SK-N-SH (cell line): ENCODE results near the gene ABRACL. TPM values are rescaled to one million over a fixed set of nuclear protein-coding genes. Genes with fewer than 3 reads are reported as not detected.

Source experiments
- CTCF ChIA-PET: fragments of 300-600, 350-600 bp; formaldehyde crosslinking; extraction: SDS; loops from one replicate; lab custom pipeline; 2021; lab: Yijun Ruan, JAX
- POLR2A ChIA-PET: fragments of 350-600 bp; sonication (Branson Sonifier 250); formaldehyde crosslinking; extraction: SDS; loops from one replicate; lab custom pipeline; 2020; ENCODE audit warnings: antibody characterized with exemption, inconsistent platforms; lab: Yijun Ruan, JAX
- DNase-seq: peaks from one replicate; pipeline ENCODE4 v3.0.0; 2012
- H2AFZ ChIP-seq: fragments of 200-600 bp; sonication (generic); 2 replicates; pipeline ENCODE4 v1.8.1; 2016; ENCODE audit warnings: antibody characterized with exemption, mild to moderate bottlenecking, low read depth
- H3F3A ChIP-seq: fragments of 200-600 bp; sonication (generic); replicated peaks from 2 replicates; pipeline ENCODE3; 2016; ENCODE audit warnings: antibody characterized with exemption, mild to moderate bottlenecking; ENCODE audit not compliant: insufficient read depth
- H3K27ac ChIP-seq, 2 experiments: fragments of 200-500 bp in 1 of 2; fragments of 200-600 bp in 1 of 2; sonication (Bioruptor generic) in 1 of 2; sonication (generic), shearing (Covaris generic) in 1 of 2; 2 replicates each; pipeline versions ENCODE4 v1.5.1 to v1.6.1; 2014 to 2016; ENCODE audit warnings: low read depth in 2 of 2, inconsistent platforms in 1 of 2, low read length in 1 of 2, mild to moderate bottlenecking in 1 of 2, mixed read lengths in 1 of 2
- H3K27me3 ChIP-seq: fragments of 200-600 bp; sonication (generic), shearing (Covaris generic); 2 replicates; pipeline ENCODE4 v1.6.1; 2016; ENCODE audit warnings: mixed run types; ENCODE audit not compliant: insufficient read depth
- H3K36me3 ChIP-seq, 2 experiments: fragments of 200-500 bp in 1 of 2; fragments of 200-600 bp in 1 of 2; sonication (Bioruptor generic) in 1 of 2; sonication (generic) in 1 of 2; replicated peaks in 1 of 2; 2 replicates each; pipeline versions ENCODE3 to v1.5.1; 2014 to 2016; ENCODE audit warnings: low read length in 1 of 2, mild to moderate bottlenecking in 1 of 2; ENCODE audit not compliant: insufficient read depth in 2 of 2, control insufficient read depth in 1 of 2
- H3K4me1 ChIP-seq, 2 experiments: fragments of 200-500 bp in 1 of 2; fragments of 200-600 bp in 1 of 2; sonication (Bioruptor generic) in 1 of 2; sonication (generic), shearing (Covaris generic) in 1 of 2; 2 replicates each; pipeline versions ENCODE4 v1.5.1 to v1.6.1; 2014 to 2016; ENCODE audit warnings: low read depth in 1 of 2, low read length in 1 of 2, mixed run types in 1 of 2; ENCODE audit not compliant: insufficient read depth in 2 of 2, control insufficient read depth in 1 of 2
- H3K4me2 ChIP-seq: fragments of 200-600 bp; sonication (generic), shearing (Covaris generic); 2 replicates; pipeline ENCODE4 v1.6.1; 2017; ENCODE audit warnings: mixed run types
- H3K4me3 ChIP-seq, 2 experiments: fragments of 200-500 bp in 1 of 2; fragments of 200-600 bp in 1 of 2; sonication (Bioruptor generic) in 1 of 2; sonication (generic), shearing (Covaris generic) in 1 of 2; 2 replicates each; pipeline versions ENCODE4 v1.5.1 to v1.8.1; 2014 to 2016; ENCODE audit warnings: low read depth in 2 of 2, inconsistent platforms in 1 of 2, low read length in 1 of 2, mild to moderate bottlenecking in 1 of 2, mixed read lengths in 1 of 2, moderate library complexity in 1 of 2
- H3K79me2 ChIP-seq: fragments of 200-600 bp; sonication (generic); 2 replicates; pipeline ENCODE4 v1.8.1; 2017; ENCODE audit warnings: mild to moderate bottlenecking; ENCODE audit not compliant: insufficient read depth
- H3K9ac ChIP-seq: fragments of 200-600 bp; sonication (generic); 2 replicates; pipeline ENCODE4 v1.6.1; 2017; ENCODE audit warnings: mixed run types
- H3K9me2 ChIP-seq: fragments of 200-600 bp; sonication (generic); 2 replicates; pipeline ENCODE4 v1.6.1; 2017; ENCODE audit warnings: mixed run types
- H3K9me3 ChIP-seq: fragments of 200-600 bp; sonication (generic); 2 replicates; pipeline ENCODE4 v1.6.1; 2017; ENCODE audit warnings: mixed run types, mild to moderate bottlenecking, moderate library complexity
- H4K20me1 ChIP-seq: fragments of 200-600 bp; sonication (generic); 2 replicates; pipeline ENCODE4 v1.6.1; 2017; ENCODE audit warnings: mild to moderate bottlenecking, mixed run types; ENCODE audit not compliant: insufficient read depth
- ELF1 ChIP-seq: IDR thresholded peaks from 2 replicates; pipeline ENCODE4 v1.4.0; 2012
- FOSL2 ChIP-seq: IDR thresholded peaks from 2 replicates; pipeline ENCODE4 v1.4.0; 2012; ENCODE audit warnings: low read depth, mild to moderate bottlenecking, moderate library complexity, borderline replicate concordance
- FOXM1 ChIP-seq: IDR thresholded peaks from 2 replicates; pipeline ENCODE4 v1.4.0; 2012; ENCODE audit warnings: low read depth, mild to moderate bottlenecking
- GABPA ChIP-seq: IDR thresholded peaks from 2 replicates; pipeline ENCODE4 v1.4.0; 2012; ENCODE audit warnings: low read depth, mild to moderate bottlenecking
- GATA2 ChIP-seq: sonication (generic); formaldehyde crosslinking; IDR thresholded peaks from 2 replicates; pipeline ENCODE4 v1.5.0; 2020; ENCODE audit warnings: mild to moderate bottlenecking, missing genetic modification reagents
- IRF3 ChIP-seq: fragments of 150-350 bp; IDR thresholded peaks from 2 replicates; pipeline ENCODE4 v1.6.1; 2016; ENCODE audit warnings: mild to moderate bottlenecking, low read depth, low read length
- NRF1 ChIP-seq: IDR thresholded peaks from 2 replicates; pipeline ENCODE4 v1.6.1; 2012; ENCODE audit warnings: low read depth, mild to moderate bottlenecking, low read length
- POLR2AphosphoS5 ChIP-seq: IDR thresholded peaks from 2 replicates; pipeline ENCODE4 v1.6.1; 2012; ENCODE audit warnings: low read depth, low read length
- RCOR1 ChIP-seq: fragments of 150-350 bp; IDR thresholded peaks from 2 replicates; pipeline ENCODE4 v1.6.1; 2017; ENCODE audit warnings: antibody characterized with exemption, low read length
- SMC3 ChIP-seq: IDR thresholded peaks from 2 replicates; pipeline ENCODE4 v1.6.1; 2012; ENCODE audit warnings: low read depth, low read length, improper control_type of control experiment
- TEAD4 ChIP-seq: IDR thresholded peaks from 2 replicates; pipeline ENCODE4 v1.4.0; 2012; ENCODE audit warnings: mild to moderate bottlenecking, borderline replicate concordance; ENCODE audit not compliant: insufficient read depth
- USF1 ChIP-seq: IDR thresholded peaks from 2 replicates; pipeline ENCODE4 v1.4.0; 2012; ENCODE audit warnings: low read depth, borderline replicate concordance
- USF2 ChIP-seq: fragments of 150-350 bp; IDR thresholded peaks from 2 replicates; pipeline ENCODE4 v1.6.1; 2017; ENCODE audit warnings: antibody characterized with exemption, low read length, low read depth, borderline replicate concordance
- ZBTB33 ChIP-seq: IDR thresholded peaks from 2 replicates; pipeline ENCODE4 v1.4.0; 2012; ENCODE audit warnings: low read depth, borderline replicate concordance
- WGBS: methylation state at CpG from one replicate; pipeline ENCODE4 v1.1.6; 2017; ENCODE audit warnings: low lambda C conversion rate; 5-methylcytosine and 5-hydroxymethylcytosine counted together
- polyA plus RNA-seq, 3 experiments: library from polyadenylated mRNA; depleted of rRNA; stranded (reverse); fragments of >200 nt; gene quantifications; 2 replicates each; pipeline ENCODE4 v1.2.3, GENCODE V29; 2012
- TF ChIP-seq, protein P1 (sequence below): IDR thresholded peaks from 2 replicates; pipeline ENCODE4 v1.6.1; 2012; ENCODE audit warnings: mild to moderate bottlenecking, low read depth, low read length, moderate library complexity

Gene ABRACL
- polyA plus RNA-seq, 1 of the 3 experiments (the other 2 are of a cell fraction) = 22.9 TPM

- no peak for DNase-seq
- WGBS = 35% methylated on average over 4 of the region's 4 CpGs
- Histone ChIP-seq H3K36me3 (no peaks in the 10 kb centered on the region), H3K9me3 (no peaks in the 10 kb centered on the region), H2AFZ (no peak overlapping the region), H3F3A (no peaks in the 10 kb centered on the region), H3K4me3 (no peak overlapping the region), H4K20me1 (no peaks in the 10 kb centered on the region), H3K4me1 (no peaks in the 10 kb centered on the region), H3K9ac (no peak overlapping the region), H3K27me3 (no peaks in the 10 kb centered on the region), H3K9me2 (no peaks in the 10 kb centered on the region), H3K4me2 (no peak overlapping the region), H3K79me2 (no peaks in the 10 kb centered on the region), H3K27ac (no peak overlapping the region)
- ChIA-PET POLR2A (no interaction called here), CTCF (no interaction called here)
- no peak for TF ChIP-seq USF1
- TF ChIP-seq IRF3 = no peak
- TF ChIP-seq FOSL2 = no peak
- TF ChIP-seq, protein P1, sequence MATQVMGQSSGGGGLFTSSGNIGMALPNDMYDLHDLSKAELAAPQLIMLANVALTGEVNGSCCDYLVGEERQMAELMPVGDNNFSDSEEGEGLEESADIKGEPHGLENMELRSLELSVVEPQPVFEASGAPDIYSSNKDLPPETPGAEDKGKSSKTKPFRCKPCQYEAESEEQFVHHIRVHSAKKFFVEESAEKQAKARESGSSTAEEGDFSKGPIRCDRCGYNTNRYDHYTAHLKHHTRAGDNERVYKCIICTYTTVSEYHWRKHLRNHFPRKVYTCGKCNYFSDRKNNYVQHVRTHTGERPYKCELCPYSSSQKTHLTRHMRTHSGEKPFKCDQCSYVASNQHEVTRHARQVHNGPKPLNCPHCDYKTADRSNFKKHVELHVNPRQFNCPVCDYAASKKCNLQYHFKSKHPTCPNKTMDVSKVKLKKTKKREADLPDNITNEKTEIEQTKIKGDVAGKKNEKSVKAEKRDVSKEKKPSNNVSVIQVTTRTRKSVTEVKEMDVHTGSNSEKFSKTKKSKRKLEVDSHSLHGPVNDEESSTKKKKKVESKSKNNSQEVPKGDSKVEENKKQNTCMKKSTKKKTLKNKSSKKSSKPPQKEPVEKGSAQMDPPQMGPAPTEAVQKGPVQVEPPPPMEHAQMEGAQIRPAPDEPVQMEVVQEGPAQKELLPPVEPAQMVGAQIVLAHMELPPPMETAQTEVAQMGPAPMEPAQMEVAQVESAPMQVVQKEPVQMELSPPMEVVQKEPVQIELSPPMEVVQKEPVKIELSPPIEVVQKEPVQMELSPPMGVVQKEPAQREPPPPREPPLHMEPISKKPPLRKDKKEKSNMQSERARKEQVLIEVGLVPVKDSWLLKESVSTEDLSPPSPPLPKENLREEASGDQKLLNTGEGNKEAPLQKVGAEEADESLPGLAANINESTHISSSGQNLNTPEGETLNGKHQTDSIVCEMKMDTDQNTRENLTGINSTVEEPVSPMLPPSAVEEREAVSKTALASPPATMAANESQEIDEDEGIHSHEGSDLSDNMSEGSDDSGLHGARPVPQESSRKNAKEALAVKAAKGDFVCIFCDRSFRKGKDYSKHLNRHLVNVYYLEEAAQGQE = no peak
Measured at GRCh38 chr6:139081471-139081870, 52.9 kb downstream of the ABRACL start.

DNA sequence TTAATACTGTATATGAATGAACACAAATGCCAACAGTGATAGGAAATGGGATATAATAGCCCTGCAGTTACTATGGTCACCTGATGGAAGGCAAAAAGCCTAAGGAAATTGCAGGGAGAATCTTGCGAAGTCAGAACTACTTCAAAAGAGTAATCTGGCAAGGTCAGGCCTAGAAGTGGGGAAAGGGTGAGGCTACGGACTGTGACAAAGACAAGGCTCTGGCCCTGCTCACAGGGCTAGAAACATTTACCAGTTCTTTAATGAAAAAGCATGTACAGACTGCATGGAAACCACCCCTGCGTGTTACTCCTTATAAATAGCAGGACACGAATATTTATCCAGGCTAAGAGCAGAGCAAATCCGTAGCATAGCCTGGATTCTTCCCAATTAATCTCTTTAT is 53.8 kb downstream of the ABRACL start:
- POLR2A ChIA-PET = no interaction called here
- Histone ChIP-seq H2AFZ (no peak overlapping the region), H3F3A (no peaks in the 10 kb centered on the region), H3K36me3 (no peaks in the 10 kb centered on the region), H3K4me2 (no peak overlapping the region), H4K20me1 (no peaks in the 10 kb centered on the region), H3K9me3 (no peaks in the 10 kb centered on the region), H3K27ac (no peak overlapping the region), H3K4me1 (no peaks in the 10 kb centered on the region), H3K79me2 (no peaks in the 10 kb centered on the region), H3K4me3 (no peak overlapping the region), H3K9me2 (no peaks in the 10 kb centered on the region), H3K27me3 (no peaks in the 10 kb centered on the region), H3K9ac (no peak overlapping the region)
- WGBS = 44% methylated on average over 5 of the region's 5 CpGs
- CTCF ChIA-PET = no interaction called here
- DNase-seq = no peak
- TF ChIP-seq FOXM1 = no peak
- TF ChIP-seq GATA2 (CRISPR knock-in tag) = no peak
- TF ChIP-seq, protein P1 = no peak
- no peak for TF ChIP-seq RCOR1
- TF ChIP-seq GABPA = no peak
- TF ChIP-seq TEAD4 = no peak
- TF ChIP-seq POLR2AphosphoS5 = no peak
- TF ChIP-seq SMC3 = no peak
- TF ChIP-seq ZBTB33 = no peak
- no peak for TF ChIP-seq USF2
- no peak for TF ChIP-seq ELF1
- no peak for TF ChIP-seq NRF1
